Loucy (cell line): ENCODE results near the gene PKM.

ENCODE experiments used
- CTCF ChIP-seq: fragments of 200-600 bp; sonication (generic); conservative IDR thresholded peaks from 2 replicates; pipeline ENCODE4 v1.5.1; 2014; ENCODE audit warnings: mild to moderate bottlenecking, antibody characterized with exemption, low read length
- EZH2phosphoT487 ChIP-seq: fragments of 200-600 bp; IDR thresholded peaks from 2 replicates; pipeline ENCODE4 v1.6.1; 2018; ENCODE audit warnings: antibody characterized with exemption, mild to moderate bottlenecking, moderate library complexity, borderline replicate concordance

- TF ChIP-seq CTCF (no peak), EZH2phosphoT487 (no peak)
These were observed 67.3 kb downstream of the PKM start for GRCh38 chr15:72163719-72164118.
